ENCODE results near the gene POC1B.

DNA sequence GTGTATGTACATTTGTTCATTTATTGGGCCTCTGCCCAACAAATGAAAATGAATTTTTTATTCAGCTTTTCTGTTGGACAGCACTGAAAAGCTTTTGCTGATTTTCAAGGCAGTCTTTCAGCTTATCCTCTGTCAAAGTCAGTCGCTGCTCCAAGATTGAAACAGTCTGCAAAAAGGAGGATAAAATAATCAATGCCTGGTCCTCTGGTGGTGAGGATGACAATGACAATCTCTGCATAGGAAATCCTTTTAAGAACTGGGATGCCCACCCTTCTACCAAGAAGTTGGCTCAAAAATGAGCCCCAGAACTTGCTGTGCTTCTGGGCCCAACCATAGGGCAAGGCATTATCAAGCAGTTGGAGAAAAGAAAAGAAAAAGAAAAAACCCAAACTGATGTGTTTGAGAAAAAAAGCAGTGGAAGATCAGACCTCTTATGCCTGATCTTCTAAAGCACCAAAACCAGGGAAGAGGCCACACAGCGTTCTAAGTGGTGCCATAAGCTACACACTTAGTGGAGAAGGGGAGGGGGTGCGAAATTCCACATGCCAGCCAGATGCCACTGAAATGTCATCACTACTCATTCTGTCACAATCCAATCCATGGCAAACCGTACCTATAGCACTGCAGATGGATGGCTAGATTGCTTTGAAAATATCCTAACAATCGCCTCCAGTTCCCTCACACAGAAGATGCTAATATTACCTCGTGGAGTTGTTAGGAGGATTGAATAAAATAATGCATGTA is 104.6 kb downstream of the POC1B start:
- TF ChIP-seq, protein P1, sequence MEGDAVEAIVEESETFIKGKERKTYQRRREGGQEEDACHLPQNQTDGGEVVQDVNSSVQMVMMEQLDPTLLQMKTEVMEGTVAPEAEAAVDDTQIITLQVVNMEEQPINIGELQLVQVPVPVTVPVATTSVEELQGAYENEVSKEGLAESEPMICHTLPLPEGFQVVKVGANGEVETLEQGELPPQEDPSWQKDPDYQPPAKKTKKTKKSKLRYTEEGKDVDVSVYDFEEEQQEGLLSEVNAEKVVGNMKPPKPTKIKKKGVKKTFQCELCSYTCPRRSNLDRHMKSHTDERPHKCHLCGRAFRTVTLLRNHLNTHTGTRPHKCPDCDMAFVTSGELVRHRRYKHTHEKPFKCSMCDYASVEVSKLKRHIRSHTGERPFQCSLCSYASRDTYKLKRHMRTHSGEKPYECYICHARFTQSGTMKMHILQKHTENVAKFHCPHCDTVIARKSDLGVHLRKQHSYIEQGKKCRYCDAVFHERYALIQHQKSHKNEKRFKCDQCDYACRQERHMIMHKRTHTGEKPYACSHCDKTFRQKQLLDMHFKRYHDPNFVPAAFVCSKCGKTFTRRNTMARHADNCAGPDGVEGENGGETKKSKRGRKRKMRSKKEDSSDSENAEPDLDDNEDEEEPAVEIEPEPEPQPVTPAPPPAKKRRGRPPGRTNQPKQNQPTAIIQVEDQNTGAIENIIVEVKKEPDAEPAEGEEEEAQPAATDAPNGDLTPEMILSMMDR (IDR thresholded peaks at IDR 0.05) = peak in 1 of 3 experiments; percentile 13
- no peak for TF ChIP-seq POLR2A (IDR thresholded peaks at IDR 0.05; ENCODE audit: low read depth)

All from esophagus muscularis mucosa (tissue), 3 donors.